Sigmoid colon (tissue), 7 donors: ENCODE results near the gene TMEM86B. TPM values are rescaled to one million over a fixed set of nuclear protein-coding genes. Genes with fewer than 3 reads are reported as not detected.

Experiments
- DNase-seq: peaks from one replicate; pipeline ENCODE4 v3.0.0-alpha.2; 2019
- H3K27ac ChIP-seq, 4 donors: fragments of 200-600 bp; sonication (generic); one replicate each; pipeline ENCODE4 v1.5.1; 2016 to 2019; ENCODE audit warnings: mild to moderate bottlenecking in 1 of 4
- H3K27me3 ChIP-seq, 3 donors: fragments of 200-600 bp; sonication (generic); one replicate each; pipeline ENCODE4 v1.5.1; 2019; ENCODE audit warnings: mild to moderate bottlenecking in 1 of 3
- H3K36me3 ChIP-seq, 4 donors: fragments of 200-600 bp; sonication (generic); one replicate each; pipeline ENCODE4 v1.5.1; 2016 to 2019
- H3K4me1 ChIP-seq, 4 donors: fragments of 200-600 bp; sonication (generic); one replicate each; pipeline ENCODE4 v1.5.1; 2017 to 2019
- H3K4me3 ChIP-seq, 4 donors: fragments of 200-600 bp; sonication (generic); one replicate each; pipeline ENCODE4 v1.5.1; 2017 to 2019; ENCODE audit warnings: mild to moderate bottlenecking in 2 of 4, moderate library complexity in 1 of 4
- H3K9me3 ChIP-seq, 4 donors: fragments of 200-600 bp in 3 of 4; sonication (generic) in 3 of 4; one replicate each; pipeline versions ENCODE4 v1.5.1 to v1.6.1; 2013 to 2019
- CTCF ChIP-seq, 4 experiments: fragments of 450-650 bp in 3 of 4; fragments of 200-600 bp in 1 of 4; IDR thresholded peaks; one replicate each; pipeline ENCODE4 v1.5.1; 2016 to 2019; ENCODE audit warnings: antibody characterized with exemption in 4 of 4, mild to moderate bottlenecking in 3 of 4, moderate library complexity in 2 of 4
- EP300 ChIP-seq, 4 donors: sonication (generic); formaldehyde crosslinking; IDR thresholded peaks; one replicate each; pipeline ENCODE4 v1.6.1; 2017; ENCODE audit warnings: antibody characterized with exemption in 4 of 4
- POLR2A ChIP-seq, 2 donors: fragments of 450-650 bp; IDR thresholded peaks; one replicate each; pipeline ENCODE4 v1.6.1; 2016; ENCODE audit warnings: antibody characterized with exemption in 2 of 2, mild to moderate bottlenecking in 2 of 2, moderate library complexity in 2 of 2
- POLR2AphosphoS5 ChIP-seq, 4 donors: sonication (generic); formaldehyde crosslinking; IDR thresholded peaks; one replicate each; pipeline ENCODE4 v1.6.1; 2017; ENCODE audit warnings: antibody characterized with exemption in 4 of 4
- WGBS, 2 donors: extraction: QIAGEN DNeasy Blood & Tissue Kit; methylation state at CpG; one replicate each; pipeline ENCODE4 v1.1.7; 2013; 5-methylcytosine and 5-hydroxymethylcytosine counted together
- intact Hi-C: fragments of 100-400 bp; cut with DNase I; formaldehyde crosslinking; loops from one replicate; pipeline ENCODE4 v1.15.1; 2023
- polyA plus RNA-seq, 3 donors: library from polyadenylated mRNA; stranded (reverse); fragments of 200-250 nt; gene quantifications; one replicate each; pipeline ENCODE4 v1.2.3, GENCODE V29; 2013
- total RNA-seq, 4 donors: library from RNA; depleted of rRNA; stranded (reverse); fragments of >200 nt; gene quantifications; one replicate each; pipeline ENCODE4 v1.1.0, GENCODE V29; 2016
- donor health status: healthy with polysubstance abuse.
- donor health status: Bipolar disorder and iron deficiency.
- donor health status: healthy.

The TMEM86B gene
- total and polyA plus RNA-seq, 7 donors: 0.69 to 7.9 (median 1.8) TPM

GRCh38 chr19:55223291-55224037, 5.1 kb downstream of the TMEM86B start:
- no peak for DNase-seq
- Histone ChIP-seq H3K27ac (no peak overlapping the region), H3K4me1 (peaks cover 0 to 15% (median 12%) of the 10 kb centered on the region in 4 donors), H3K36me3 (peaks cover 0 to 14% (median 0%) of the 10 kb centered on the region in 4 donors), H3K27me3 (no peaks in the 10 kb centered on the region), H3K9me3 (no peaks in the 10 kb centered on the region), H3K4me3 (no peak overlapping the region)
- 90 to 92% methylated on average over 17 of the region's 17 CpGs for WGBS, 2 donors
- no peak for TF ChIP-seq POLR2AphosphoS5 (IDR thresholded peaks at IDR 0.05)
- no peak for TF ChIP-seq POLR2A (IDR thresholded peaks at IDR 0.05)
- TF ChIP-seq EP300 (IDR thresholded peaks at IDR 0.05): no peak
- no peak for TF ChIP-seq CTCF (IDR thresholded peaks at IDR 0.05)
- intact Hi-C loops: no loop called here

GRCh38 chr19:55220525-55220924, 8.0 kb downstream of the TMEM86B start:
- 84 to 94% methylated on average over 9 of the region's 9 CpGs for WGBS, 2 donors
- peaks cover 0 to 13% (median 7%) of the 10 kb centered on the region in 4 donors for H3K4me1 ChIP-seq

GRCh38 chr19:55216461-55217198, 11.9 kb downstream of the TMEM86B start:
- 2 to 5% methylated on average over 36 of the region's 36 CpGs for WGBS, 2 donors
- Histone ChIP-seq H3K4me3 (peak overlapping the region; percentile 14 to 37 (median 26)), H3K36me3 (no peaks in the 10 kb centered on the region), H3K27me3 (peaks cover 0 to 43% (median 14%) of the 10 kb centered on the region in 3 donors), H3K27ac (peak overlapping the region in 1 of 4 donors; percentile 49), H3K4me1 (peaks cover 0 to 13% (median 7%) of the 10 kb centered on the region in 4 donors), H3K9me3 (no peaks in the 10 kb centered on the region)
- peak; percentile 78 for DNase-seq
- intact Hi-C loops: no loop called here
- TF ChIP-seq POLR2A (IDR thresholded peaks at IDR 0.05): no peak
- peak in 2 of 4 donors; percentile 13 to 31 for TF ChIP-seq POLR2AphosphoS5 (IDR thresholded peaks at IDR 0.05)

More at GRCh38 chr19:55220525-55220924, 8.0 kb downstream of the TMEM86B start:
- no peak for DNase-seq
- no peak for TF ChIP-seq CTCF (IDR thresholded peaks at IDR 0.05)
- no peak for TF ChIP-seq POLR2A (IDR thresholded peaks at IDR 0.05)
- TF ChIP-seq POLR2AphosphoS5 (IDR thresholded peaks at IDR 0.05): no peak
- Histone ChIP-seq H3K9me3 (no peaks in the 10 kb centered on the region), H3K27me3 (peaks cover 0 to 12% (median 0%) of the 10 kb centered on the region in 3 donors), H3K27ac (no peak overlapping the region), H3K4me3 (no peak overlapping the region), H3K36me3 (no peaks in the 10 kb centered on the region)
- intact Hi-C loops: no loop called here

- no peak for DNase-seq
- Histone ChIP-seq H3K4me3 (no peak overlapping the region), H3K27me3 (peaks cover 0 to 43% (median 17%) of the 10 kb centered on the region in 3 donors), H3K4me1 (peaks cover 0 to 29% (median 23%) of the 10 kb centered on the region in 4 donors), H3K27ac (no peak overlapping the region), H3K9me3 (no peaks in the 10 kb centered on the region), H3K36me3 (no peaks in the 10 kb centered on the region)
- WGBS, 2 donors: 83 to 87% methylated on average over 7 of the region's 7 CpGs
- TF ChIP-seq POLR2A (IDR thresholded peaks at IDR 0.05): no peak
- no peak for TF ChIP-seq CTCF (IDR thresholded peaks at IDR 0.05)
- TF ChIP-seq EP300 (IDR thresholded peaks at IDR 0.05): no peak
- TF ChIP-seq POLR2AphosphoS5 (IDR thresholded peaks at IDR 0.05): no peak
- intact Hi-C loops: no loop called here
Observed at GRCh38 chr19:55213547-55213946, 15.0 kb downstream of the TMEM86B start.

- no peaks in the 10 kb centered on the region for H3K9me3 ChIP-seq
- intact Hi-C loops: no loop called here
- DNase-seq: no peak
- 75 to 81% methylated on average over 3 of the region's 3 CpGs for WGBS, 2 donors
- H3K4me3 ChIP-seq: no peak overlapping the region
- H3K27me3 ChIP-seq: peaks cover 0 to 43% (median 17%) of the 10 kb centered on the region in 3 donors
- no peaks in the 10 kb centered on the region for H3K36me3 ChIP-seq
- peaks cover 0 to 31% (median 24%) of the 10 kb centered on the region in 4 donors for H3K4me1 ChIP-seq
- no peak for TF ChIP-seq CTCF (IDR thresholded peaks at IDR 0.05)
- no peak for TF ChIP-seq POLR2AphosphoS5 (IDR thresholded peaks at IDR 0.05)
- TF ChIP-seq POLR2A (IDR thresholded peaks at IDR 0.05): no peak
- TF ChIP-seq EP300 (IDR thresholded peaks at IDR 0.05): no peak
- no peak overlapping the region for H3K27ac ChIP-seq
Observed at GRCh38 chr19:55212447-55212846, 16.1 kb downstream of the TMEM86B start.
